Measurements from ENCODE around the gene SCGB1A1.
"Not testable (repeated sequence)": the region's sequence is repeated elsewhere in the genome, so short reads cannot be mapped to it uniquely, and the experiment has no call there.

Gene SCGB1A1

DNA sequence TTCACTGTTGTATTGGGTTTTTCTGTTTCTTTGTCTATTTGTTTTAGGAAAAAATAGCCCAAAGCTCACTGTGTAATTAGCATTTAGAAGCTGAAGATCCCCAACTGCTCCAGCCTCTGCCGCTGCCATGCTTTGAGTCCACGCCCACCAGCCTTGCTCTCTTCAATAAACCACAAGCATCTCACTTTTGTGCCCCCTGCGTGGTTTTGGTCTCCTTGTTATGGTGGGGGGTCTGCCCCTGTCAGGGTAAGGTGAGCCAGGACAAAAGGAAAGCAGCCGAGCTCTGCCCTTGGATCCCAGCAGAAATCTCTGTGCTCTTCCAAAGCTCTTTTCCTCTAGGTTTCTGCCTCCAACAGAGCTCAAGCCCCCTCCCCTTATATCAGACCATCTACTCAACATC lies 4.2 kb downstream of the SCGB1A1 start:
- DNase-seq: no peak

DNA sequence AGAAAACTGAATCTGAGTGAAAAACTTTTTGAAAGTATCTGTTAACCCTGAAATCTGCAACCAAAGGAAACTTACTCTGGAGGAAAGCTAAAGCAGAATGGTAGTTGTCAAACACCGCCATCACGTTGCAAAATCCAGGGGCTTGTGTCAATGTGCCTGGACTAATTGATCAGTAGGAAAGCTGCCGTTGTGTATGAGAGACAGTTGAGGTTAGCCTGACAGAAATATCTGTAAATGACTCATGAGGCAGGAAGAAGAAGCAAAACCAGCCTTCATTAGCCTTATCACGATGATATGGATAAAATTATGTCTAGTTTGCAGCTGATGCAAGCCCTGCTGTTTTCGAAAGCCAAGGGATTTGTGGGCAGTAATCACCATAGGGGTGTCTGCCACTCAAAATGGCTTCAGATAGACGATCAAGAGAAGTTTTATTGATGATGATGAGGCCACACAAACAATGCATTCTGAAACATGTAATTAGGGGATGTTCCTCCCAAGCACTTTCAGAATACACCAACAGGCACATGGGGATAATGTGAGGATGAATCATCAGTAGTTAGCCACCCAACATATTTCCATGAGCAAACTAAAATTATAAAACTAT lies 8.9 kb downstream of the SCGB1A1 start:
- no peak for DNase-seq

DNA sequence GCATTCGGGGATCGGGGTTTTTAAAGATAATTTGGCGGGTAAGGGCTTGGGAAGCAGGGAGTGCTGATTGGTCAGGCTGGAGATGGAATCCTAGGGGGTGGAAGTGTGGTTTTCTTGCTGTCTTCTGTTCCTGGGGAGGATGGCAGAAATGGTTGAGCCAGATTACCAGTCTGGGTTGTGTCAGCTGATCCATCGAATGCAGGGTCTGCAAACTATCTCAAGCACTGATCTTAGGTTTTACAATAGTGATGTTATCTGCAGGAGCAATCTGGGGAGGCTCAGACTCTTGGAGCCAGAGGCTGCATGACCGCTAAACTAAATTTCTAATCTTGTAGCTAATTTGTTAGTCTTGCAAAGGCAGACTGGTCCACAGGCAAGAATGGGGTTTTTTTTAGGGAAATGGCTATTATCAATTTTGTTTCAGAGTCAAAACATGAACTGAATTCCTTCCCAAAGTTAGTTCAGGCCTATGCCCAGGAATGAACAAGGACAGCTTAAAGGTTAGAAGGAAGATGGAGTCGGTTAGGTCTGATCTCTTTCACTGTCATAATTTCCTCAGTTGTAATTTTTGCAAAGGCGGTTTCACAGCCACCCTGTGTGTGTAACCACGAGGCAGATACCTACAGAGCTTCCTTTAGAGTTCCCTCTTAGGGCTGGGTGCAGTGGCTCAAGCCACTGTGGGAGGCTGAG lies 10.2 kb downstream of the SCGB1A1 start:
- DNase-seq: no peak

DNA sequence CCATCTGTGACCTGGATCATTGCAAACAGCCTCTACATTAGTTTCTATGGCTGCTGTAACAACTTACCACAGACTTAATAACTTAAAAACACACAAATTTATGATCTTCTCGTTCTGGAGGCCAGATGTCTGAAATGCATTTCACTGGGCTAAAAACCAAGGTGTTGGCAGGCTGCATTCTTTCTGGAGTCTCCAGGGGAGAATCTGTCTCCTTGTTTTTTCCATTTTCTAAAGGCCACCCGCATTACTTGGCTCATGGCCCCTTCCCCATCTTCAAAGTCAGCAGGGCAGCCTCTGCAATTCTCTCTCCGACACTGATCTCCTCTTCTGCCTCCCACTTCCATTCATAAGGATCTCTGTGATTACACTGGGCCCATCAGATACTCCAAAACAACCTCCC lies 11.6 kb downstream of the SCGB1A1 start:
- DNase-seq: no peak

DNA sequence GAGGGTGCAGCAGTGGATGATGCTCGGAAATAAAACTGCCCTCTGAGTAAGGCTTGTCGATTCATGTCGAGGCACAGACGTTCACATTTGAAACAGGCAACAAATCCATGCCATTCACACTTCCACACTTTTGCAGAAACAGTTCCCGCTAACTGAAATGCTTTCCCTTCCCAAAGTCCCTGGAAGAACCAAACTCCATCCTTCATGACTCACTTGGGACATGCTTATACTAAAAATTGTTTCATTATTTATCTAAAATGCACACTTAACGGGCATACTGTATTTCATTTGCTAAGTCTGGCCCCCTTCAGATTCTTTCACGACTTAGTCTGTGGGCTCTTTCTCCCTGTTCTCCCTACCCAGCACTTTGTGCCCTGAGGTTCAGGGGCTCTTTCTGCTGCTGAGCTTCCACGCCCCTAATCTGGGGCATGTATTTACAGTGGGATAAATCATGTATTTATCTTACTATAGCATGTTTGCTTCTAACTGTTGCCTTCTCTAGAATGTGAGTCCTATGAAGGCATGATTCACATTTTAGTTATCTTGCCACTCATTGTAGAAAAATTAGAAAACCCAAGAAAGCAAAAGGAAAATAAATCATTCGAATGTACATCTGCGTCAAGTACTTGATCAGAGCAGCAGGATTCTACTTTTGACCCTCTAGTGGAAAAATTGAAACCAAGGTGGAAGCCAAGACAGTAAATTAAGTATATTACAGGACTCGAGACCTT lies 12.5 kb downstream of the SCGB1A1 start:
- no peak for DNase-seq

DNA sequence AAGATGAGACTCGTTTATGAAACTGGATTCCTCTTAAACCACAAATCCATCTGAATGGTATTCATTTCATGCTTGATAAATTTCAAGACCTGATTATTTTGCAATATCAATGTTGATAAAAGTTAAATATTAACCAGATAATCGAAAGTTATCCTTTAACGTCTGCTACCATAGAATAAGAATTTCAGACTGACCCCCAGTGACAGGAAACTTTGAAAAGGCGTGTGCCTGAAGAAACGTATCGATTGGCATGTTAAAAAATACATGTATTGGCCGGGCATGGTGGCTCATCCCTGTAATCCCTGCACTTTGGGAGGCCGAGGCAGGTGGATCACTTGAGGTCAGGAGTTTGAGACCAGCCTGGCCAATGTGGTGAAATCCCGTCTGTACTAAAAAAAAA lies 13.9 kb downstream of the SCGB1A1 start:
- no peak for DNase-seq

DNA sequence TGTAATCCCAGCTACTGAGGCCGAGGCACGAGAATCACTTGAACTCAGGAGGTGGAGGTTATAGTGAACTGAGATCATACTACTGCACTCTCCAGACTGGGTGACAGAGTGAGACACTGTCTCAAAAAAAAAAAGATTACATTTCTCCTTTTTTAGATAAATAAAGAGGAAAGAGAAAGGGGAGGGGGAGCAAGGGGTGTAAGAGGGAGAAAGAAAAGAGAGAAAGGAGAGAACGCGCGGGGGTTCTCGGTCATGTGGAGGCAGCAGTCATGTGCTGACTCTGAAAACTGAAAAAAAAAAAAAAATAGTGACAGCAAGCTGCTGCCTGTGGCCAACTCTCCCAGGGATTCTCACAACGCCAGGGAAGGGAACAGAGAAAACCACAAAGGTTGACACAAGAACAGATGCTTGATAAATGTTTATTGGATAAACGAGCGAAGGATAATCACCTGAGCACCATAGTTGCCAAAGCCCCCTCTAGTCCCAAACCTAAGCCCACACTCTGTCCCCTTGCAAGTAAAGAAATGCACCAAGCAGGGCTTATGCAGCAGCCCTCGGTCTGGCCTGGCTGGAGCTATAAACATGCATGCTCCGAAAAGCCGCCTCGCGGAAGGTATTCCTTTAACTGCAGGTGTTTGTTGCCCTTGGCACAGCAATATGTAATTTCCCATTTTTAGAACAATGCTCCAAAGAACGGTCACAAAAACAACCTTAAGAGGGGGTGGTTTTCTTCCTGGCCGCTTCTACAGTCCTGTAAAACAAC lies 14.5 kb downstream of the SCGB1A1 start:
- no peak for DNase-seq

DNA sequence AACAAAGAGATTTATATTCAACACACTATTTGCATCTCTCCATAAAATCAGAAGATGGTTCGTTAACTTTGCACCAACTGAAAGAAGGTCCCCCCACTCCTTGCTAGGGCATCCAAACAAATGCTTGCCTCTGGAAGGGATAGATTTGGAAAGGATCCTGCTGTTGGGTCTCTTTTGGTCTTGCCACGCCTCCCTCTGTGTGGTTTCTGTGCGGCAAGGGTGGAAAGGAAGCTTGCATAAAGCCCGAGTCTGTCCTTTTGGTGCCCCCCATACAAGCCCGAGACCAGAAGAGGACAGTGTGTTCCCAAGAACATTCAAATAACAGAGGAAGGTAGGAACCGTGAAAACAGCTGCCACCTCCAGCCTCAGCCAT lies 15.1 kb downstream of the SCGB1A1 start:
- no peak for DNase-seq

DNA sequence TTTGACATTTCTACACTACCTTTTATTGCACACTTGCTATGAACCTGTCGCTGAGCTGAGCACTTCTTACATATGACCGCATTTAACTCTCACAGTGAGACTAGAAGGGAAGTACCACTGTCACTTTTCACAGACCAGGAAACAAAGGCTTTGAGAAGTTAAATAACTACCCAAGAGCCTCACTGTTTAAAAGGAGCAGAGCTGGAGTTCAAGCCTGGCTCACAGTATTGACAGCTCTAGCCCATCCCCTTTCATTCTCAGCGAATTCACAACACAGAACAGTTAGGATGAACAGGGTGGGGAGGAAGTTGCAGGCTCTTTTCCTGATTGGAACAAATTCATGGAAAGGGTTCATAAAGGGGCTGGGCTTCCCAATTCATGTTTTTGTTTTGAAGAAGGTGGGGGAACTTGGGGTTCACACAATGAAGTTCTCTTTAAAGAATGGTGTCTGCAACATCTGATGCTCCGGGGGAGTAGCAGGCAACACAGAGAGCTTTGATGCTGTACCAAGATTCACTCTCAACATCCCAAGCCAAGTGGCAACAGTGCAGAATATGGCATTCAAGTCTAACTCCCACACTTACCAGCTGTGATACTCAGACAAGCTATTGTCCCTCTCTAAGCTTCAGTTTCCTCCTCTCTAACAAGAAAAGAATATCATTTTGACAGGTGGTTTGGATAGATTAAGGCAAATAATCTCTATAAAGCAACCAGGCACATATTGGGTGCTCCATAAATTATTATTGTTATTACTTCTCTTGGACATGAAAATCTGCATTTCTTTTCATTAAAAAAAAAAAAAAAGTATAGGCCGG lies 17.2 kb downstream of the SCGB1A1 start:
- DNase-seq: peak; percentile 16

DNA sequence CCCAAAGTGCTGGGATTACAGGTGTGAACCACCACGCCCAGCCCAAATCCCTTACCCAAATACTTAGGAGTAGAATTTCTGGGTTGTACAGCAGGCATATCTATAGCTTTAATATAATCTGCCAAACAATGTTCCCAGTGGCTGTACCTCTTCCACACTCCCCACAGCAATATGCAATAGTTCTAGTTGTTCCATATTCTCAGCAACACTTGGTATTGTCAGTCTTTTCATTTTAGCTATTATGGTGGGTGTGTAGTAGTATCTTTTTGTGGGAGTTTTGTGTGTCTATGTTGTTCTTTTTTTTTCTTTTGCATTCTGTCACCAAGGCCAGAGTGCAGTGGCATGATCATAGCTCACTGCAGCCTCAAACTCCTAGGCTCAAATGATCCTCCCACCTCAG lies 18.8 kb downstream of the SCGB1A1 start:
- no peak for DNase-seq

DNA sequence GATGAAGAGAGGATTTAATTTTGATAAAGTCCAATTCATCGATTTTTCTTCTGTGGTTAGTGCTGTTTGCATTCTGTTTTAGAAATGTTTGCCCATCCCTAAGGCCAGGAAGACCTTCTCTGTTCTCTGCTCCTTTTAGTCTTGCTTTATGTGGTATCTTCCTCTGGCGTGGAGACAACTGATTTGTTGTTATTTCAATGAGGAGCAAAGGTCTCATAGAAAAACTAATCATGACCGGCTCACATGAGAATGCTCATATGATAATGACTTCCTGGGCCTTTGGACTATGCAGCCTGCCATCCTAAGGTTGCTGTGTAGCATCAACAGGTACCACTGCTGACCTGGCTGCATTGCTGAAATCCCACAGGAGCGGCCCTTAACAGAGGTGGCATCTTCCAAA lies 19.8 kb downstream of the SCGB1A1 start:
- DNase-seq: no peak

DNA sequence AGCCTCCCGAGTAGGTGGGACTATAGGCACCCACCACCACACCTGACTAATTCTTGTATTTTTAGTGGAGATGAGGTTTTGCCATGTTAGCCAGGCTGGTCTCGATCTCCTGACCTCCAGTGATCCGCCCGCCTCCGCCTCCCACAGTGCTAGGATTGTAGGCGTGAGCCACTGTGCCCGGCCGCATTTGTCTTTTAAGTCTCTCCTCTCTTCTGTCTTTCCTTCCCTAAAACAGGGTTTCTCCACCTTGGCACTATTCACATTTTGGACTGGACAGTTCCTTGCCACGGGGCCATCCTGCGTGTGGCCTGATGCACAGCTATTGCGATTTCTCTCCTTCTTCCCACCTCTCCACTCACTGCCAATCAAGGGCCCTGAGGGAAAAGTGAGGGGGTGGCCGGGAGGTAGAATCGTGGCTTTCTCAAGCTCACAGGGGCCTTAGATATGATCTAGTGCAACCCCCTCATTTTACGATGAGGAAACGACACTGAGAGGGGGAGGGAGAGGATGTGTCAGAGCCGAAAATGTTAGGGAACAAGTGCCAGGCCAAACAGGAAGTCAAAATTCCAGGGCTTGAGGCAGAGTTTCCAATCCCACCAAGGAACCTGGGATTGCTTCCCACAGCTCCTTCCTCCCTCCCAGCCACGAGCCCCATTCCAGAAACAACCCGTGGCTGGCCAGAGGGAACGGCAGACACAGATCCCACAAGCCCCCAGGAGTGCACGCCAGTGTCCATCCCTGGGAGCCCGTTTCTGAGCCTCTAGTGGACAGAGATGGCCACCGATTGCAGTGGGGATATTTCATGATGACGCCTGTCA lies 21.2 kb downstream of the SCGB1A1 start:
- DNase-seq: no peak

DNA sequence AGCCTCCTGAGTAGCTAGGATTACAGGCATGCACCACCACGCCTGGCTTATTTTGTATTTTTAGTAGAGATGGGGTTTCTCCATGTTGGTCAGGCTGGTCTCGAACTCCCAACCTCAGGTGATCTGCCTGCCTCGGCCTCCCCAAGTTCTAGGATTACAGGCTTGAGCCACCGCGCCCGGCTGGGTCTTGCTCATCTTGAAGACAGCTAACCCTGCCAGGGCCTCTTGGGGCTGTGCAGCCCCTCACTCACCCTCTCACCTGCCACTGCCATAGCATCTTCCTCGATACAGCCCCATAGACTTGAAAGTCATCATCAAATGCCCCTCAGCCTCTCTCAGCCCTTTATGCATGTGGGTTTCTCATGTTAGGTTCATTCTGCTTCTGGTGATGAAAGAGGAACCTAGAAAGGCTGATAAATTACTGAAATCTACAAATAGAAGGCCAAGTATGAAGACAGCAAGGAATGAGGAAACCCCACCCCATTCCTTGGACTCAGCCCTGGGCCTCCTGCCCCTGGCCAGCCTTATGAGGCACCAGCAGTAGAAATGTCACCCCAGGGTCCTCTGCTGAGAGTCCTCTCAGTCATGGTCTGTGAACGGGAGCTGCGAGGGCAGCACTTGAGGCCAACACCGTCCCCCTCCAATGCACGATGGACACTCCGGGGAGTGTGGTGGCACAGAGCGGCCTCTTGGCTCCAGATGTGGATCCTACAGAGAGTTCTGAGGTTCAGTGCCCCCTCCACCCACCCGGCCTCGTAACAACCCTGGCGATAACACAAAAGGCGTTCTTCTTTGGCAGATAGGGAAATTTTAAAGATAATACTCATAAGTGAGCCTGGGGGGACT lies 24.8 kb downstream of the SCGB1A1 start:
- DNase-seq: no peak

DNA sequence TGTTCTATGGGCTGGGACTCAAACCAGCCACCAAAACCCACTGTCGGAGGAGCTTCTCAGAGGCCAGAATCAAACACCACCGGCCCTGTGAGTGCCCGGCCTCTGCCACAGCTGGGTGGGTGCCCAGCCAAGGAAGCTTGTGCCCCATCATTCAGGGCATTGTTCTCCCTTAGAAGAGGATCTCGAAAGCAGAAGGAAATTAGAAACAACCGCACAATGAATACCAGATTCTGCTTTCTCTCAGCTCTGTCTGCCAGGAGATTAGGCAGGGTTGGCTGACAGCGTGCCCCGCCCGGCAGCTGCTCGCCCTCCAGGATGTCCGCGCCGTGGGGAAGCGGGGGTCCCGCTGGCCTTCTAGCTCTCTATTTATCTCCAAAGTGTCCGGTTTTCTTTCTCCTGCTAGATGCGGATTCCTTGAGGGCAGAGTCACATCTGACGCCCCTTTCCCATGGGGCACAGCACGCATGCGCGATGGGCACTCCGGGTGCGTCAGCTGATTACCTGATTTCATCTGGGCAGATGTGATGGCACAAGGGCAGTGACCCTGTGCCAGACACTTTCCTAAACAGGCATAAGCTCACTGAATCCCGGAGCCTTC lies 25.5 kb downstream of the SCGB1A1 start:
- DNase-seq: peak; percentile 54

DNA sequence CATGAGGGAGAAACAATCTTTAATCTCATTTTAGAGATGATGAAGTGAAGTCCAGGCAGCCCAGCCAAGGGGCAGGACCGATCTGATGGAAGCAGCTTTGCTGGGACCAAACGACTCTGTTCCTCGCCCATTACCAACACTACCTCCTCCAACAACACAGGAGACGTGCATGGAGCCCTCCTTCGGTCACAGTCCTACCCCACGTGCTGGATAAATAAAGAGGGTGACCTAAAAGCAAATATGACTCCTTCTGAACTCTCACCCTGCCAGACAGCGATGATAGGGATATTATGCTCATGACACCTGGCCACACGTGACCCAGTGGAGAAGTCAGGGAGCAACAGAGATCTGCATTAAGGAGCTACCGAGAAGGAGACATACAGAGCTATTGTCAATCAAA lies 26.0 kb downstream of the SCGB1A1 start:
- DNase-seq: no peak

DNA sequence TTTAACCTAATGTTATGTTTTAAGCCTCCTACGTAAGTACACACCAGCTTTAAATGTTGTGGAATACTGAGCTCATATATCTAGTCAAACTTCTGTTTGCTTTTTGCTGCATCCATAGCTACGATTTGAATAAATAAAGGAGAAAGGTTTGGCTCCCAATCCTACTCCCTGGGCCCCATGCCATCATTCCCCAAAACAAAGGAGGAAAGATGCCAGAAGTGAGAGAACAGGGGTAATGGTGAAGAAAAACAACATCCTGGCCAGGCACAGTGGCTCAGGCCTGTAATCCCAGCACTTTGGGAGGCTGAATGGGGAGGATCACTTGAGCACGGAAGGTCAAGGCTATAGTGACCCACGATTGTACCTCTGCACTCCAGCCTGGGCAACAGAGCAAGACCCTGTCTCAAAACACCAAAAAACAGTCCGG lies 26.5 kb downstream of the SCGB1A1 start:
- no peak for DNase-seq

DNA sequence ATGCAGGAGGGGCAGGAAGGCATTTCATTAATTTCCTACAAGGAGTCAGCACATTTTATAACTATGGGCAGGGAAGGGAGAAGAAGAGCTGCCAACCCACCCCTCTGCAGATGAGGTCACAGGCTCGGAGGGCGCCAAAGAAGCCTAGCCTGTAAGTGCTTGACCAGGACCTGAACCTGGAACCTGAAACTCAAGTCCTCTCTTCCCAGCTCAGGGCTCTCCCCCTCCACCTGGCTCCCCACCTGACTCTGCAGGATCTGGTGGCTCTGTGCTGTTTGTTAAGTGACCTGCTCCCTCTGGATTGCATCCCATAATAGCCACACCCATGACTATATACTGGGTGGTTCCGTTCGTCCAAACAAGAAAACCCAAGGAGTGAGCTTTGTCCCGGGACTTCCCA lies 27.3 kb downstream of the SCGB1A1 start:
- DNase-seq: no peak

DNA sequence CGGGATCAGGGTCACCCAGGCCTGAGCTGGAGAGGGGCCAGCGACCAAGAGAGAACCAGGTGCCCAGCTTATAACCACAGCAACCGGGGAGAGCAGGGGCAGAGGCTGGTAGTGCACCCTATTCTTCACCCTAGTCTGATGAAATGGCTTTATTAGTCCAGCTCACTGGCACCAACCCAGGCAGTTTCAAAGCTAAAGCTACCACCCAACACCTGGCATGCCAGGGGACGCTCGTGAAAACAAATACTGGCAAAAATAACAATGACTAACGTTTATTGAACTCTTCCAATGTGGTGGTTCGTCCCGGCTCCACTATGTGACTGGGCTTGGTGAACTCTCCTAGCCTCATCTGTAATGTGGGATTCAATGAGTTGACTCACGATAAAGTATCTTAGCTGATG lies 30.6 kb downstream of the SCGB1A1 start:
- DNase-seq: no peak

DNA sequence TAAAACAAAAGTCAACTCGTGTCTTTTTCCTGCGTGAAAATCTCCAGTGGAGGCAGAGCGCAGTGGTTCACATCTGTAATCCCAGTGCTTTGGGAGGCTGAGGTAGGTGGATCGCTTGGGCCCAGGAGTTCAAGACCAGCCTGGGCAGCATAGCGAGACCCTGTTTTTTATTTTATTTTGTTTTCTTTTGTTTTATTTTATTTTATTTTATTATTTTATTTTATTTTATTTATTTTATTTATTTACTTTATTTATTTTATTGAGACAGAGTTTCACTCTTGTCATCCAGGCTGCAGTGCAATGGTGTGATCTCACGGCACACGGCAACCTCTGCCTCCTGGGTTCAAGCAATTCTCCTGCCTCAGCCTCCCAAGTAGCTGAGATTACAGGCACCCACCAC lies 31.1 kb downstream of the SCGB1A1 start:
- not testable (repeated sequence) for DNase-seq

DNA sequence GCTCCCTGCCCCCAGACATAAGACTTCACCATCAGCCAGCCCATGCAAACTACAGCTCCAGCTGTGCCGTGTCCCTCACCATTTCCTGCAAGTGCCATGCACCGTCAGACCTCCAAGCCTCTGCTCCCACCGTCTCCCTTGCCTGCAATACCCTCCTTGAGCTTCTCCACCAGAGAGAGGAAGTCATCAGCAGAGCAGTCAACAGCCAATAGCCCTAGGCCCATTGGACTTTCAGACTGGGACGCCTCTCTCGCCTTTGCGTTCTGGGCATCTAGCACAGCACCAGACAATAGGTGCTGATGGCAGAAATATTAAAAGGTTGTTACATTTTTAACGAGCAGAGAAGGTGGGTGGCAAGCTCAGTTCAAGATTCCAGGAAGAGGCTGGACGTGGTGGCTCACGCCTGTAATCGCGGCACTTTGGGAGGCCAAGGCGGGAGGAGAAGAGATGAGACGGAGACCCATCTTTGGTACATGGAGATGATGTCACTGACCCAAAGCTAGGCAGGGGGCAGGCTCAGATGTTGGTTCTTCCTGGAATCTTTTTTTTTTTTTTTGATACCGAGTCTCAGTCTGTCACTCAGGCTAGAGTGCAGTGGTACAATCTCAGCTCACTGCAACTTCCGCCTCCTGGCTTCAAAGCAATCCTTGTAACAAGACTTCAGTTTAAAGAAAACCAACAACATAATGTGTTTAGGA lies 31.9 kb downstream of the SCGB1A1 start:
- DNase-seq: no peak

Measured in GDM1 (cell line).